Measurements from ENCODE around the gene RTP1.

DNA sequence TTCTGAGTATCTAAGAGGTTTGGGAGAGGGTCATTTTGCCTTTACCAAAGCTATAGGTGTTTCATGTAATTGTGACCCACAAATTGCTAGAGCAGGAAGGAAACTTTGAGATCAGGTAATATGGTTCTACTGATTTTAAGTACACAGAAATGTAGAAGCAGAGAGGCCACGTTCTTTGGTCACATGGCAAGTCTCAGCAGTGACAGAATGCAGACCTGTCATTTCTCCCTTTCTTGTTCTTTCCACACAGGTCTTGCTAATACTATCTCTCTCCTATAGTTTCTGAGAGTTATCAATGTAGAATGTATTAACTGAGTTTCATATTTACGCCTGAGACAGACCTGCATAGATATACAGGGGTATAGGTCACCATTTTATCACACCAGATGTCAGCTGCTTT is 10.9 kb upstream of the RTP1 start:
- TF ChIP-seq, protein P1, sequence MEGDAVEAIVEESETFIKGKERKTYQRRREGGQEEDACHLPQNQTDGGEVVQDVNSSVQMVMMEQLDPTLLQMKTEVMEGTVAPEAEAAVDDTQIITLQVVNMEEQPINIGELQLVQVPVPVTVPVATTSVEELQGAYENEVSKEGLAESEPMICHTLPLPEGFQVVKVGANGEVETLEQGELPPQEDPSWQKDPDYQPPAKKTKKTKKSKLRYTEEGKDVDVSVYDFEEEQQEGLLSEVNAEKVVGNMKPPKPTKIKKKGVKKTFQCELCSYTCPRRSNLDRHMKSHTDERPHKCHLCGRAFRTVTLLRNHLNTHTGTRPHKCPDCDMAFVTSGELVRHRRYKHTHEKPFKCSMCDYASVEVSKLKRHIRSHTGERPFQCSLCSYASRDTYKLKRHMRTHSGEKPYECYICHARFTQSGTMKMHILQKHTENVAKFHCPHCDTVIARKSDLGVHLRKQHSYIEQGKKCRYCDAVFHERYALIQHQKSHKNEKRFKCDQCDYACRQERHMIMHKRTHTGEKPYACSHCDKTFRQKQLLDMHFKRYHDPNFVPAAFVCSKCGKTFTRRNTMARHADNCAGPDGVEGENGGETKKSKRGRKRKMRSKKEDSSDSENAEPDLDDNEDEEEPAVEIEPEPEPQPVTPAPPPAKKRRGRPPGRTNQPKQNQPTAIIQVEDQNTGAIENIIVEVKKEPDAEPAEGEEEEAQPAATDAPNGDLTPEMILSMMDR (IDR thresholded peaks at IDR 0.05) = no peak
- no peak for TF ChIP-seq POLR2A (IDR thresholded peaks at IDR 0.05)

Data from body of pancreas (tissue), 4 donors.